ENCODE measurements around the gene PHLPP1.

Gene PHLPP1

DNA sequence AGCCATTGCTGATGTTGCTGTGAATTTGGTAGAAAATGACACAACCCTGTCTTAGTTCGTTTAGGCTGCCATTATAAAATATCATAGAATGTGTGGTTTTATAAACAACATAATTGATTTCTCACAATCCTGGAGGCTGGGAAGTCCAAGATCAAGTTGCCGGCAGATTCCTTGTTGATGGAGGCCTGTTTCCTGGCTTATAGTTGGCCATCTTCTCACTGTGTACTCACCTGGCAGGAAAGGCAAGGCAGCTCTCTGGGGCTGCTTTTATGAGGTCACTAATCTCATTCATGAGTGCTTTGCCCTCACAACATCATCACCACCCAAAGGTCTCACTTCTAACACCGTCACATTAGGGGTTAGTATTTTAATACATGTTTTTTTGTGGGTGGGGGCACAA lies 58.4 kb downstream of the PHLPP1 start:
- DNase-seq = no peak
- Histone ChIP-seq H3K27ac (no peak overlapping the region), H3K4me1 (peaks cover 0 to 12% (median 5%) of the 10 kb centered on the region in 4 donors), H3K36me3 (no peaks in the 10 kb centered on the region), H3K9me3 (no peaks in the 10 kb centered on the region), H3K4me3 (no peak overlapping the region), H3K27me3 (no peaks in the 10 kb centered on the region)
- TF ChIP-seq, protein P1, sequence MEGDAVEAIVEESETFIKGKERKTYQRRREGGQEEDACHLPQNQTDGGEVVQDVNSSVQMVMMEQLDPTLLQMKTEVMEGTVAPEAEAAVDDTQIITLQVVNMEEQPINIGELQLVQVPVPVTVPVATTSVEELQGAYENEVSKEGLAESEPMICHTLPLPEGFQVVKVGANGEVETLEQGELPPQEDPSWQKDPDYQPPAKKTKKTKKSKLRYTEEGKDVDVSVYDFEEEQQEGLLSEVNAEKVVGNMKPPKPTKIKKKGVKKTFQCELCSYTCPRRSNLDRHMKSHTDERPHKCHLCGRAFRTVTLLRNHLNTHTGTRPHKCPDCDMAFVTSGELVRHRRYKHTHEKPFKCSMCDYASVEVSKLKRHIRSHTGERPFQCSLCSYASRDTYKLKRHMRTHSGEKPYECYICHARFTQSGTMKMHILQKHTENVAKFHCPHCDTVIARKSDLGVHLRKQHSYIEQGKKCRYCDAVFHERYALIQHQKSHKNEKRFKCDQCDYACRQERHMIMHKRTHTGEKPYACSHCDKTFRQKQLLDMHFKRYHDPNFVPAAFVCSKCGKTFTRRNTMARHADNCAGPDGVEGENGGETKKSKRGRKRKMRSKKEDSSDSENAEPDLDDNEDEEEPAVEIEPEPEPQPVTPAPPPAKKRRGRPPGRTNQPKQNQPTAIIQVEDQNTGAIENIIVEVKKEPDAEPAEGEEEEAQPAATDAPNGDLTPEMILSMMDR (IDR thresholded peaks at IDR 0.05) = no peak
- intact Hi-C loops (cut with DNase I; ENCODE audit: low total_unique reads) = no loop called here

DNA sequence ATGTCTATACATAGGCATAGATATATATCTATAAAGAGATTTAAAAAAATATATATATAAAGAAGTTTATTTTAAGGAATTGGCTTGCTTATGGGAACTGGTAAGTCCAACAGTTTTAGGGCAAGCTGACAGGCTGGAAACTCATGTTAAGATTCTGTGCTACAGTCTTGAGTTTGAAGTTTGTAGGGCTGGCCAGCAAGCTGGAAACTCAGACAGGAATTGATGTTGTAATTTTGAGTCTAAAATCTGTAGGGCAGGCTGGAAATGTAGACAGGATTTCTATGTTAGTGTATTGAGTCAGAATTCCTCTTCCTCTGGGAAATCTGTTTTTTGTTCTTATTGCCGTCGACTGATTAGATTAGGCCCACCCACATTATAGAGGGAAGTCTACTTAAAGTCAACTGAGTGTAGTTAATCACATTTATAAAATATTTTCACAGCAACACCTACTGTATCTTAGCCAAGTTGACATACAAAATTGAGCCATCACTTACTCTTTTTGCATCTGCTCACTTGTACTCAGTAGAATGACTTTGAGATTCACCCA lies 60.8 kb downstream of the PHLPP1 start:
- peaks cover 0 to 17% (median 6%) of the 10 kb centered on the region in 4 donors for H3K4me1 ChIP-seq
- TF ChIP-seq, protein P1 (IDR thresholded peaks at IDR 0.05) = no peak
- DNase-seq = no peak
- intact Hi-C loops (cut with DNase I; ENCODE audit: low total_unique reads) = no loop called here
- H3K9me3 ChIP-seq = no peaks in the 10 kb centered on the region
- no peak overlapping the region for H3K4me3 ChIP-seq
- no peaks in the 10 kb centered on the region for H3K36me3 ChIP-seq
- no peaks in the 10 kb centered on the region for H3K27me3 ChIP-seq
- no peak overlapping the region for H3K27ac ChIP-seq

DNA sequence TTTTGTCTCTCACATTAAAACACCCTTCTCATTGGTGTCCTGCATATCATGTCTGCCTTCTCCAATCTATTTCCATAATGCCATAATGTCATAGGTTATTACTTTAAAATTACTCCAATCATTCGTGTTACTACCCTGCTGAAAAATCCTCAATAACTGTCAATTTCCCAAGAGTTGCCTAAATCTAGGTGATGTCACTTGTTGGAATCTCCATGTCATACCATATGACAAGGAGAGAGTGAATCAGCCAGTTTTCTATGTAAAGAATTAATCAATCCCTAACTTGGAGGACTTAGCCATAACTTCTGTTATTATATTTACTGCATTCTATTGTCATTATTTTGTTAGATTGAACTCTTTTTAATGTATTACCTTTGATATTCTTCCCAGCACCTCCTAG lies 62.5 kb downstream of the PHLPP1 start:
- H3K4me1 ChIP-seq = peaks cover 0 to 15% (median 6%) of the 10 kb centered on the region in 4 donors
- intact Hi-C loops (cut with DNase I; ENCODE audit: low total_unique reads) = no loop called here
- TF ChIP-seq, protein P1 (IDR thresholded peaks at IDR 0.05) = no peak
- H3K27me3 ChIP-seq = no peaks in the 10 kb centered on the region
- no peak for DNase-seq
- H3K27ac ChIP-seq = no peak overlapping the region
- no peak overlapping the region for H3K4me3 ChIP-seq
- H3K36me3 ChIP-seq = no peaks in the 10 kb centered on the region
- no peaks in the 10 kb centered on the region for H3K9me3 ChIP-seq

DNA sequence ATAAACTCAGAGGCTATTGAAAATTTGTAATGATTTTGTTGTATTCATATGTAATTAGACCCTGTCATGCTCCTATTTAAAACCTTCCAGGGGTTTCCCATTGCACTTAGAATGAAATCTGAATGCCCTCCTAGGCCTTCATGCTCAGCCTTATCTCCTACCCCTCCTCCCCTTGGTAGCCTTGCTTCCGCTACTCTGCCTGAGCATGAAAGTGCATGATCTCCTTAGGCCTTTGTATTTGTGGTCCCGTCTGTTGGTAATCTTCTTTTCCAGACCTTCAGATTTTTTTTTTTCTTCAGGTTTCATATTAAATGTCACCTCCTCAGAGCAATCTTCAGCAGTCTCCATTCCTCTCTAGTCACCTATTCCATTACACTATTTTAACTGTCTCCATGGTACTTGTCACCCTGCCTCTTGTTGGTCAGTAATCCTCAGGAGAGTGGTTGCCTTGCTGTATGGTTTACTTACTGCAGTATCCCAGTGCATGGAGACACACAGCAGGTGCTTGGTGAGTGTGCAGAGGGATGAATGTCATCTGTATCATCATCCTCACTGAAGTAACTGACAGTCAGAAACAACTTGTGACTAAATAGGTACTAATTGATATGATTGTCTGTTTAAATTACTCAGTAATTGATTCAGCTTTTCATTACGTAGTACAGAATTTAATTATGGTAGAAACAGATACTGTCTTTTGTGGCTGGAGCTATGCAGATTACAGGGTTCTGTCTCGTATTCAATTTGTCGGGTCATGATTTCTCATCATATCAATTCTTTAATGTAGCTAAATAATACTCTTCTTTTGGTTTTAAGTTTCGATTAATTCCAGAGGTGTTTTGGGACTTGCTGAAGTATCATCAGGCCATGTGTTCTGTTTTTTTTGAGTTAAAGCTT lies 63.9 kb downstream of the PHLPP1 start:
- no peak for DNase-seq
- H3K36me3 ChIP-seq = no peaks in the 10 kb centered on the region
- no peak overlapping the region for H3K27ac ChIP-seq
- intact Hi-C loops (cut with DNase I; ENCODE audit: low total_unique reads) = no loop called here
- H3K4me3 ChIP-seq = no peak overlapping the region
- H3K27me3 ChIP-seq = no peaks in the 10 kb centered on the region
- no peaks in the 10 kb centered on the region for H3K9me3 ChIP-seq
- peaks cover 0 to 11% (median 5%) of the 10 kb centered on the region in 4 donors for H3K4me1 ChIP-seq
- TF ChIP-seq, protein P1 (IDR thresholded peaks at IDR 0.05) = no peak

DNA sequence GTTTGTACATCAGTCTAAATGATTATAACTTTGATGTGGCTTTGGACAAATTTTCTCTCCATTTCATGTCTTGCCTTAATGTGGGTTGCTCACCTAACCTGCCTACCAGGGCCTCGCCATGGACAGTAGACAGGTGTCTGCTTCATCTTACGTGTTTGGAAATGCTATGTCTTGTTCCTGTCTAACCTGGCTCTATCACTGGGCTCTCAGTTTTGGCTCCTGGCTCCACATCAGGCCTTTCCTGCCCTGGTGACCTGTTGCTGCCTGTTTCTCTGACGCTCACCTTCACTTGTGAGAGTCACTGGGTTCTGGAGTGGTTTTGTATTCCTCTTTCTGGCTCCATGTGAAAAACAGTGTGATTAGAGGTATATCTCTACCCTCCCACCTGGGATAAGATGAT lies 65.9 kb downstream of the PHLPP1 start:
- DNase-seq = no peak
- peaks cover 0 to 11% (median 5%) of the 10 kb centered on the region in 4 donors for H3K4me1 ChIP-seq
- intact Hi-C loops (cut with DNase I; ENCODE audit: low total_unique reads) = no loop called here
- TF ChIP-seq, protein P1 (IDR thresholded peaks at IDR 0.05) = no peak
- H3K9me3 ChIP-seq = no peaks in the 10 kb centered on the region
- H3K27ac ChIP-seq = no peak overlapping the region
- H3K27me3 ChIP-seq = no peaks in the 10 kb centered on the region
- H3K4me3 ChIP-seq = no peak overlapping the region
- H3K36me3 ChIP-seq = no peaks in the 10 kb centered on the region
